Limb (tissue), 2 donors: ENCODE measurements around the gene ZNF768.
A peak's percentile ranks its signal among the peaks of the same experiment; 100 is the strongest.
"Not testable (repeated sequence)": the region's sequence is repeated elsewhere in the genome, so short reads cannot be mapped to it uniquely, and the experiment has no call there.

ENCODE experiments used
- DNase-seq, 2 donors: peaks; one replicate each; pipeline ENCODE4 v3.0.0-alpha.2; 2016; ENCODE audit errors: extremely low spot score in 2 of 2

ZNF768 gene

GRCh38 chr16:30555315-30556124 lies 29.2 kb upstream of the ZNF768 start:
- no peak for DNase-seq

GRCh38 chr16:30554557-30555314 lies 28.4 kb upstream of the ZNF768 start:
- DNase-seq = no peak

GRCh38 chr16:30553393-30553899 lies 27.1 kb upstream of the ZNF768 start:
- DNase-seq = no peak

- no peak for DNase-seq
These were observed 26.6 kb upstream of the ZNF768 start for GRCh38 chr16:30552956-30553355.

- no peak for DNase-seq
These were observed 25.4 kb upstream of the ZNF768 start for GRCh38 chr16:30551781-30552180.

- DNase-seq = no peak
These were observed 22.3 kb upstream of the ZNF768 start for GRCh38 chr16:30548416-30549253.

GRCh38 chr16:30546115-30546514 lies 19.7 kb upstream of the ZNF768 start:
- no peak for DNase-seq

- no peak for DNase-seq
These were observed 16.7 kb upstream of the ZNF768 start for GRCh38 chr16:30543067-30543466.

- DNase-seq = no peak
These were observed 15.3 kb upstream of the ZNF768 start for GRCh38 chr16:30541502-30542329.

GRCh38 chr16:30540916-30541464 lies 14.6 kb upstream of the ZNF768 start:
- not testable (repeated sequence) for DNase-seq

GRCh38 chr16:30539986-30540526 lies 13.7 kb upstream of the ZNF768 start:
- DNase-seq = not testable (repeated sequence)

- DNase-seq = no peak
These were observed 12.9 kb upstream of the ZNF768 start for GRCh38 chr16:30539000-30539964.

GRCh38 chr16:30536391-30537024 lies 10.1 kb upstream of the ZNF768 start:
- DNase-seq = not testable (repeated sequence)

- peak; percentile 77 to 81 for DNase-seq
These were observed 9.4 kb upstream of the ZNF768 start for GRCh38 chr16:30535777-30536190.

- no peak for DNase-seq
These were observed 8.9 kb upstream of the ZNF768 start for GRCh38 chr16:30535106-30535776.

GRCh38 chr16:30534368-30535105 lies 8.2 kb upstream of the ZNF768 start, which contains the start of gene ZNF747:
TSS of gene ZNF747 (minus strand) at chr16:30534858. CDS start at chr16:30534679, 179 bp downstream.
- peak; percentile 88 to 95 for DNase-seq
